Left colon (tissue), 2 donors: ENCODE results near the gene SAE1. TPM values are rescaled to one million over a fixed set of nuclear protein-coding genes. Genes with fewer than 3 reads are reported as not detected.

Experiments
- ATAC-seq: fragments of 200-7000 bp; cut with Tn5 transposase; one replicate; pipeline ENCODE4 v1.9.1; 2020; ENCODE audit warnings: mild to moderate bottlenecking, moderate library complexity
- DNase-seq, 2 donors: peaks; one replicate each; pipeline ENCODE4 v3.0.0-alpha.2; 2020
- intact Hi-C, 2 donors: fragments of 100-400 bp; cut with DNase I in 1 of 2; cut with micrococcal nuclease in 1 of 2; formaldehyde crosslinking; loops; one replicate each; pipeline versions ENCODE4 v1.11.2 to v1.14.0; 2022; cut with DNase I, micrococcal nuclease
- total RNA-seq, 2 donors: library from RNA; stranded (reverse); fragmentation: NEBNext Ultra II Directional; extraction: Animal tissue kit (Norgen Biotek cat#: 25700); gene quantifications; one replicate each; pipeline ENCODE4 v1.2.1, GENCODE V29; 2021
- donor health status: DM: no; HTN: no; CAD: no.
- donor health status: DM: yes; HTN: yes; CAD: no.

SAE1 gene
- total RNA-seq, 2 donors from 2014 or later, result 58.4 to 60.7 TPM

- DNase-seq, result peak; percentile 88 to 97
- intact Hi-C loops, result no loop called here
- peak; percentile 65 for ATAC-seq
These were observed 96.1 kb downstream of the SAE1 start for GRCh38 chr19:47226426-47227351.

- ATAC-seq, result peak; percentile 33
- peak; percentile 88 to 95 for DNase-seq
- intact Hi-C loops, result no loop called here
These were observed 96.9 kb downstream of the SAE1 start for GRCh38 chr19:47227352-47228167.

GRCh38 chr19:47228168-47228936, 97.7 kb downstream of the SAE1 start:
- ATAC-seq (no peak), DNase-seq (peak; percentile 68)
- intact Hi-C loops, result no loop called here

GRCh38 chr19:47228937-47229675, 98.5 kb downstream of the SAE1 start:
- DNase-seq, result peak in 1 of 2 donors; percentile 47
- intact Hi-C loops, result no loop called here
- no peak for ATAC-seq

GRCh38 chr19:47229676-47230053, 99.0 kb downstream of the SAE1 start:
- intact Hi-C loops, result no loop called here
- no peak for ATAC-seq
- peak in 1 of 2 donors; percentile 38 for DNase-seq

- DNase-seq, result peak; percentile 68 to 82
- intact Hi-C loops, result no loop called here
- no peak for ATAC-seq
These were observed 99.7 kb downstream of the SAE1 start for GRCh38 chr19:47230054-47230920.

GRCh38 chr19:47230921-47231214, 100.2 kb downstream of the SAE1 start, which contains the start of gene BBC3:
Gene BBC3, minus strand, starts transcription at chr19:47231199. Its CDS starts 2,768 bp downstream, at chr19:47228431.
- DNase-seq (no peak), ATAC-seq (no peak)
- intact Hi-C loops, result no loop called here

GRCh38 chr19:47231215-47232054, 100.8 kb downstream of the SAE1 start:
- peak; percentile 57 for ATAC-seq
- DNase-seq, result peak; percentile 93 to 94
- intact Hi-C loops, result no loop called here

GRCh38 chr19:47232422-47233211, 102.0 kb downstream of the SAE1 start:
- peak; percentile 53 to 62 for DNase-seq
- intact Hi-C loops, result no loop called here
- peak; percentile 48 for ATAC-seq

GRCh38 chr19:47236072-47236675, 105.5 kb downstream of the SAE1 start:
- DNase-seq (no peak), ATAC-seq (no peak)
- intact Hi-C loops, result no loop called here

GRCh38 chr19:47239152-47239551, 108.5 kb downstream of the SAE1 start:
- DNase-seq (no peak), ATAC-seq (no peak)
- intact Hi-C loops, result no loop called here

- DNase-seq (peak; percentile 53 to 69), ATAC-seq (no peak)
- intact Hi-C loops, result loop anchor here in 1 of 2 donors (10.0 kb wide), 1 partner anchor 95 kb away; no protein-coding TSS in a partner anchor
These were observed 109.1 kb downstream of the SAE1 start for GRCh38 chr19:47239610-47240296.

GRCh38 chr19:47240556-47240955, 109.9 kb downstream of the SAE1 start:
- DNase-seq (no peak), ATAC-seq (no peak)
- intact Hi-C loops, result loop anchor here in 1 of 2 donors (10.0 kb wide), 1 partner anchor 96 kb away; no protein-coding TSS in a partner anchor

- peak; percentile 64 for ATAC-seq
- intact Hi-C loops, result loop anchor here in 1 of 2 donors (10.0 kb wide), 1 partner anchor 96 kb away; no protein-coding TSS in a partner anchor
These were observed 110.6 kb downstream of the SAE1 start for GRCh38 chr19:47240996-47241918.

More at GRCh38 chr19:47240996-47241918, 110.6 kb downstream of the SAE1 start:
- DNase-seq, result peak; percentile 83 to 90
